ENCODE data around the gene OSBPL6.

The OSBPL6 gene

GRCh38 chr2:178241844-178242551 is 47.7 kb downstream of the OSBPL6 start:
- peak; percentile 36 for DNase-seq

- no peak for DNase-seq
These were observed 48.2 kb downstream of the OSBPL6 start for GRCh38 chr2:178242552-178242883.

- no peak for DNase-seq
These were observed 49.6 kb downstream of the OSBPL6 start for GRCh38 chr2:178243961-178244360.

- no peak for DNase-seq
These were observed 50.5 kb downstream of the OSBPL6 start for GRCh38 chr2:178244777-178245176.

- no peak for DNase-seq
These were observed 52.4 kb downstream of the OSBPL6 start for GRCh38 chr2:178246696-178247095.

GRCh38 chr2:178247250-178247649 is 52.9 kb downstream of the OSBPL6 start:
- DNase-seq, result no peak

GRCh38 chr2:178250429-178250828 is 56.1 kb downstream of the OSBPL6 start:
- DNase-seq, result no peak

- no peak for DNase-seq
These were observed 57.0 kb downstream of the OSBPL6 start for GRCh38 chr2:178251151-178251955.

- DNase-seq, result no peak
These were observed 62.2 kb downstream of the OSBPL6 start for GRCh38 chr2:178256382-178257042.

- no peak for DNase-seq
These were observed 62.8 kb downstream of the OSBPL6 start for GRCh38 chr2:178257127-178257526.

GRCh38 chr2:178258916-178259315 is 64.6 kb downstream of the OSBPL6 start:
- no peak for DNase-seq

GRCh38 chr2:178263159-178263860 is 69.0 kb downstream of the OSBPL6 start:
- DNase-seq, result no peak

GRCh38 chr2:178264211-178264610 is 69.9 kb downstream of the OSBPL6 start:
- no peak for DNase-seq

GRCh38 chr2:178265851-178266250 is 71.5 kb downstream of the OSBPL6 start:
- DNase-seq, result no peak

GRCh38 chr2:178266445-178266844 is 72.1 kb downstream of the OSBPL6 start:
- DNase-seq, result no peak

GRCh38 chr2:178267660-178268059 is 73.3 kb downstream of the OSBPL6 start:
- no peak for DNase-seq

- DNase-seq, result no peak
These were observed 74.1 kb downstream of the OSBPL6 start for GRCh38 chr2:178268435-178268834.

GRCh38 chr2:178269438-178270224 is 75.3 kb downstream of the OSBPL6 start:
- no peak for DNase-seq

GRCh38 chr2:178270338-178270737 is 76.0 kb downstream of the OSBPL6 start:
- no peak for DNase-seq

- DNase-seq, result no peak
These were observed 76.8 kb downstream of the OSBPL6 start for GRCh38 chr2:178271094-178271493.

GRCh38 chr2:178271629-178272333 is 77.5 kb downstream of the OSBPL6 start:
- DNase-seq, result no peak
